GM19351 (cell line): ENCODE results near the gene SLBP.
"Not testable (repeated sequence)": the region's sequence is repeated elsewhere in the genome, so short reads cannot be mapped to it uniquely, and the experiment has no call there.

ENCODE experiments used
- ATAC-seq: cut with Tn5 transposase; IDR thresholded peaks from one replicate; pipeline ENCODE4 v1.9.1; 2021; ENCODE audit warnings: mild to moderate bottlenecking, moderate library complexity; ENCODE audit not compliant: unreplicated experiment

Gene SLBP

DNA sequence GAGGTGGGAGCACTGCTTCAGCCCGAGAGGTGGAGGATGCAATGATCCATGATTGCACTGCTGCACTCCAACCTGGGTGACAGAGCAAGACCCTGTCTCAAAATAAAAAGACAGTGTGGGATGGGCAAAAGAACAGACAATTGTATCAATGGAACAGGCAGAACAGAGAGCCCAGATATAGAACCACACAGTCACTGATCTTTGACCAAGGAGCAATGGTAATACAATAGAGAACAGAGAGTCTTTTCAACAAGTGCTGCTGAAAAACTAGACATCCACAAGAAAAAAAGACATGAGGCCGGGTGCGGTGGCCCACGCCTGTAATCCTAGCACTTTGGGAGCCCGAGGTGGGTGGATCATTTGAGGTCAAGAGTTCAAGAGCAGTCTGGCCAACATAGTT, 33.9 kb downstream of the SLBP start:
- ATAC-seq = no peak

DNA sequence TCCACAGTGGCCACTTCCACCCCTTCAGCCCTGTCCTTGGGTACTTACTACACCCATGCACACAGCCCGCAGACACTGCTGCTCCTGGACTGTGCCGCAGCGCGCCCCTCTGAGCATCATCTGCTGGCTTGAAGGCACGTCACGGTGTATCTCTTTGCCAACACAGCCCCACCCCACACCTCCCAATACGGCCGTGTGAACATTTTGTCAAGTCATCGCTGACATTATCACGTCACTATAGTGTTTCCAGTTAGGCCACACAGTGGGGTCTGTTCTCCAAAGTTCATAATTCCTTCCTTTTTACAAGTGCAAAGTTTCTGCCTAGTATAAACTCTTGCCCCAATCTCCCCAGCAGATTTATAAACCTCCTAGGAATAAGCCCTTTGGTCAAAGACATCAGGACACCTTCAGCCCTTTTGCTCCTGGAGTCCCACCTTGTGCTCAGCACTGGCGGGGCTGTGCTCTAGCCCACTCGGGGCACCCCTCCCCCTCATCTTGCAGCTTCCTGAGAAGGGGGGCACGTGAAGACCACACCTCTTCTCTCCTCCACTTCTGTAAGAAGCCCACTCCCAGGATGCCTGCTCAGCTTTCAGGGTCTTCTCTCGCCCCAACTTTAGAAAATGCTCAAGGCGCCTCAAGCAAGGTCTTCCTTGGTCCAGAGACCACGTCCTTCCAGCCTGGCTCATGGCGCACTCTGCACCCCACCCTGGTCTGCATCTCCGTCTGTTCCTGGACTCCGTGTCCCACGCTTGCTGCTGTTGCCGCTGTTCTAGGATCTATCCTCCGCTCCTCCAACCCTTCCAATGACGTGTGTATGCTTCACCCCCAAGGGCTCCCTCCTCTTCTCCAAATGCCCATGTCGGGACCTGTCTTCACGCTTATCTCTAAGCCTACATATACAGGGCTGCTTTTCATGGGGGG, 35.3 kb downstream of the SLBP start:
- no peak for ATAC-seq

DNA sequence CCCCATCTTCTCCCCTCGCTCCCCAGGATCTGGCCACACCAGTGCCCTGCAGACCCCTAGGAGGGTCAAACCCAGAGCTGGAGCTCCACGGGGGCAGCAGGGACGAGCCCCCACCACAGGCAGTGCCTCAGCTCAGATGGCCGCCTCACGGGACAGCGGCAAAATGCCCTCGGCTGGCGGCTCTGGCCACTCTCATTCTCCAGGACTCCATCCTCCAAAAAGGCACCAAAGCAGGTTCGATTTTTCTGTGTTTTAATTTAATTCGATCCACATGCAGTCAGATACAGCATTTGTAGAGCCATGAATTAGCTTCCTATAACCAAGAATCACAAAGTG, 36.3 kb downstream of the SLBP start:
- ATAC-seq = no peak

DNA sequence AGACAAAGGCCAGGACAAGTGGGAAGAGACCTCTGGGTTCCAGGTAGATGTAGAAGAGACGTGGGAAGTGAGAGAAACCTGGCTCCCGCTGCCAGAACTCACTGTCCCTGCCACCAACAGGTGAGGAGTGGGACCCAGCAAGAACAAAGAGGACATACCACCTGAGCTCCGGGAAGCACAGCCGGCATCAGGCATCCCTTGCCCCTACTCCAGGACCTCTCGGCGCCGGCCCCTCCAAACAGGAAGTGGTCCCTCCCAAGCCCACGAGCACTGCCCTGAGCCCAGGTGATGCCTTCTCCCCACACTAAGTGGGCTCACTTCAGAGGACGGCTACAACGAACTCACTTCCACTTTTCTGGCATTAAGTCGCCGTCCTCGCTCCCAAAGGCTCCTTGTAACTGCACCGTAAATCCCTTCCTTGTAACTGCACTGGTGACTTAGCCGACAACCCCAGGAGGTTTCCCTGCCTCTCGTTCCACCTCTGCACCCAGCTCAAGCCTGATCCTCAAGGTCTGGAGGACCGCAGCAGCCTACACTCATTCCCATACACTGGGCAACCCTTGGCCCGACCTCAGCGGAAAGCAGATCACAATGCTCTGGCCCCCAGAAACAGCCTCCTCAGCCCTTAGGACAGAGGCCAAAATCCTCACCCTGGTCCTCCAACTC, 36.9 kb downstream of the SLBP start:
- no peak for ATAC-seq

DNA sequence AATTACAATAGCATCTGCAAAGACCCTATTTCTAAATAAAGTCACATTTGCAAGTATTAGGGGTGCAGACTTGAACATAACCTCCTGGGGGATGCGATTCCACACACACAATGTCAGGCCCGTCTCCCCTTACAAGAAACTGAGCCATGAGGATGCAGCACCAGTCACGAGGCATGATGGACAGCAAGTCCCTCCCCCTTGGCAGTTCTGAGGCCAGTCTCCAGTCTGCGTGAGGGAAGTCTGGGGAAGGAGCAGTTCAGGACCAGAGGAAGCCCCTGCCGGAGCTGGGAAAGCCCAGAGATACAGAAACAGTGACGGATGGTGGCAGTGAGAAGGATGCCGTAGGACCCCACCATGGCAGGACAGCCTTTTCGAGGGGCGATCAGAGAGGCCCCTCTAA, 37.4 kb downstream of the SLBP start:
- ATAC-seq = no peak

DNA sequence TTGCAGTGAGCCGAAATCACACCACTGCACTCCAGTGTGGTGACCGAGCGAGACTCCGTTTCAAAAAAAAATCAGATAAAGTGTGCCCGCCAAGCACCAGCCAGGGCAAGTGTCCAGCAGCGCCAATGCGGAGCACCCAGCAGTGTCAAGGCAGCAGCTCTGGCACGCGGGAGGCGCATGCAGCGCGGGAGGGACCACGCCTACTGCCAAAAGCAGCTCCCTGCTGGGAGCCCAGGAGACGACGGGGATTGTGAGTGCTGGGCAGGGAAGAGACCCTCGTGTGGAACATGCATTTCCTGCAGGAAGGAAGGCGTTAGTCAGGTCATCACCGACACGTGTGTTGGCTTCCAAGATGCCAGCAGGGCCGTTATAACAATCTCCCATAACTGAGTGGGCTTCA, 38.4 kb downstream of the SLBP start:
- no peak for ATAC-seq

DNA sequence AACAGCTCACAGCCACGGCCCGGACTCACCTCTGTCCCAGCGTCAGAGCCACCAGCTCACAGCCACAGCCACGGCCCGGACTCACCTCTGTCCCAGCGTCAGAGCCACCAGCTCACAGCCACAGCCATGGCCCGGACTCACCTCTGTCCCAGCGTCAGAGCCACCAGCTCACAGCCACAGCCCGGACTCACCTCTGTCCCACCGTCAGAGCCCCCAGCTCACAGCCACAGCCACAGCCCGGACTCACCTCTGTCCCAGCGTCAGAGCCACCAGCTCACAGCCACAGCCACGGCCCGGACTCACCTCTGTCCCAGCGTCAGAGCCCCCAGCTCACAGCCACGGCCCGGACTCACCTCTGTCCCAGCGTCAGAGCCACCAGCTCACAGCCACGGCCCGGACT, 41.1 kb downstream of the SLBP start:
- not testable (repeated sequence) for ATAC-seq

DNA sequence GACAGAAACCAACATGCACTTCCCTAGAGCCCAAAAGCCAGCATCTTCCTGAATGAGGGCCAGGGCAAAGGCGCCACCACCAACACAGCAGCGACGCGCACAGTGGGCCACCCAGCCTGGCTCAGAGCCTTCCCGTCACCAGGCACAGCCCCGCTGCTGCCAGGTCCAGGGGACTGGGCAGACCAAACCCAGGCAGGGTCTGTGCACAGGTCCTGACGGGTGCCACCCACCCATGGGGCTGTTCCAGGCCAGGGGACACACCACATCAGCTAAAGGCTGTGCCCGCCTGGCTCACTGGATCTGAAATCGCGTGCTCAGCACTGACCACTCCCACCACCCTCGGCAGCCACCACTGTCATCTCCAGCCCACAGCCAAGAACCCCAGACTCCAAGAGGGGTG, 41.8 kb downstream of the SLBP start:
- ATAC-seq = no peak

DNA sequence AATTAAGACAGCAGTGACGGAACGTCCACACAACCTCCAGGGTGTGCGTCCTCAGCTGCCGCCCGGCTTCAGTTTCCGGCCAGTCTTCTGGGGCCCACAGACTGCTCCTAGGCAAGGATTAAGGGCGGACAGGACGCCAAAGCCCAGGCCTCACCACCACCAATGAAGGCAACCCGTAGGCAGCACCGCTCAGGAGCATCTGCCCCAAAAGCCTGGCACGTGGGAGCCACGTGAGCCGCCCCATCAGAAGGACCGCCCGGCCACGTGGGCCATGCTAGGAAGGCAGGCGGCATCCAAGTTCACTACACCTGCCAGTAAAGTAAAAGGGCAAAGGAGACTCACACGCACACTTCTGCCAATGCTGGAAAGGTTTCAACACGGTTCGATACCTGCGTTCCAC, 42.3 kb downstream of the SLBP start:
- ATAC-seq = no peak

DNA sequence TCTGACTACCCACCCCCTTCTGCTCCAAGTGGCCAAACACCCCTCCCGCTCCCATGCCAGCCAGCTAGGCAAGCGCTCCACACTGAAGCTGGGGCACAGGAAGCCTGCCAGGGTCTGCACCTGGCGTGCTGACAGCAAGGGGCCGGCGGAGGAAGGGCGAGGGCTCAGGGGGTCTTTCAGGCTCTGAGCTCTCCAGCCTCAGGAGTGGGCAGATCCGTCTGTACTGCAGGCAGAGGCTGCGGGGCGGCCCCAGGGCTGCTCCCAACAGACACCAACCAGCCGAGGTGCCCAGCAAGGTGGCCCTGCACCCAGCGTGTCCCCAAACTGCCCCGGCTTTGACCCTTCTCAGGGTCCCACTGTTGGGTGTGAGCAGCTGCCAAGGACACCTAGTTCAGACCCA, 42.8 kb downstream of the SLBP start:
- no peak for ATAC-seq

DNA sequence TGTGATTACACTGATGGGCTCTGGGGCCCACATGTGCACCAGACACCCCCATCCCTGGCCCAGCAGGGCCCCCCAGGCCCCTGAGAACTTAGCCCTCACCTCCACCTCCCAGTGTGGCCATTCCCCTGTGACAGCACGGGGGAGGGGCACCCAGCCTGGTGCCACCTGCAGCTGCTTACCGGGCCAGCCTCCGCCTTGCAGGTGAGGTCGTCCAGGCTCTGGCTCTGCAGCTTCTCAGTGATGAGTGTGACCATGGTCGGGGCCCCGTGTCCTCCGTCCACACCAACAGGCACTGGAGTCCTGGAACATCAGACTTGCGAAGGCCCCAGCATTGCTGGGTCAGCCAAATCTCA, 43.7 kb downstream of the SLBP start:
- no peak for ATAC-seq

DNA sequence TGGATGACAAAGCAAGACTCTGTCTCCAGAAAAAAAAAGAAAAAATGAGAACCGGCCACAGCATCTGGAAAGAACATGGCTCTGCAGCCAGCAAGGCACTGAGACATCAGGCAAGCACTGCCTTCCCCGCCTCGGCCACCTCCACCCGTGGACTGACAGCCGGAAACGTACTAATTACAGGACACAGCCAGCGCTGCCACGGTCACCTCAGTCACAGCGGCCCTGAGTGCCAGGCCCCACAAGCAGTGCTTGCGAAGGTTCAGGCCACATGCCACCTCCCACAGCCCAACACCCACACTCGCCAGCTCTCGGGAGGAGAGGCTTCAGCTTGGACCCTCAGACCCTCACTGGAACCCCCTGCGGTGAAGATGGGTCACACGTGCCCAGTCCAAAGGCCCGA, 44.8 kb downstream of the SLBP start:
- ATAC-seq = no peak

DNA sequence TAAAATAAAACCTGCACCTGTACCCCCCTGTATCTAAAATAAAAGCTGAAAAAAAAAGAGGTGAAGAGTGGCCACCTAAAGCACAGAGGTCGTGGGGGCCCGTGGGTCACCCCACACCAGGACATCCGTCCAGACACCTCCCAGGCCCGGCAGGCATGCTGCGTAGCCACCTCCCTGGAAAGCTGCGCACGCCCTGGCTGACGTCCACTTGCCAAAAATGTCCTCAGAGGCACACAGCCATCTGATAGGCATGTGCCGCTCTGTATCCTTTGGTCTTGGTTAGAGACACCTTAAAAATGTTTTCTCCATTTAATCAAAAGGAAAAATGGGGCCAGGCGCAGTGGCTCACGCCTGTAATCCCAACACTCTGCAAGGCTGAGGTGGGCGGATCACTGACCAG, 45.7 kb downstream of the SLBP start:
- ATAC-seq = no peak

DNA sequence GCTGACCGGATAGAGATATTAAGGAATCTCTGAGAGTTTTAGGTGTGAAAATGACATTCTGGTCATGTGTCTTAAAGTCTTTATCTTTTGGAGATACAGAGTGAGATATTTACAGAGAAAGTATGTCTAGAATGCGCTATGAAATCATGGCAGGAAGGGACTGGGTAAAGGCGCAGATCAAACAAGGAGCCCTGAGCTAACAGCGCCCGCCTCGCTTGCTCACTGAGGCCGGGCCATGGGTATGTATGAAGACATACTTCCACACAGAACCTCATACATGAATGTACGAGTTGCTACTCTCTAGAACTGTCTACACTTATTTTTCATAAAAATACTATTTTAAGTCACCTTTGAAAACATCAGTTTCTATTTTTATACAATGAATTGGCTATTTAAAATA, 48.0 kb downstream of the SLBP start:
- ATAC-seq = no peak

DNA sequence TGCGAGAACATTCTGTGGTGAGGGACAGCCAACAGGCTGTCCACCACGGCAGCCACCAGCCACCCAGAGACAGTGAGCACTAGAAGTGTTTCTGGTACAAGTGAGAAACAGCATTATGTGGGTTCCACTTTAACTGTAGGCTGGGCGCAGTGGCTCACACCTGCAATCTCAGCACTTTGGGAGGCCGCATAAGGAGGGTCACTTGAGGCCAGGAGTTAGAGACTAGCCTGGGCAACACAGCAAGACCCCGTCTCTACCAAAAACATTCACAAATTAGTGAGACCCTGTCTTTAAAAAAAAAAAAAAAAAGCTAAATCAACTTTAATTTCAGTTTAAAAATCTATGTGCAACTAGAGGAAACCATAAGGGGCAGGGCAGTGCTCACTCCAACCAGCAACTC, 48.6 kb downstream of the SLBP start:
- ATAC-seq = no peak

DNA sequence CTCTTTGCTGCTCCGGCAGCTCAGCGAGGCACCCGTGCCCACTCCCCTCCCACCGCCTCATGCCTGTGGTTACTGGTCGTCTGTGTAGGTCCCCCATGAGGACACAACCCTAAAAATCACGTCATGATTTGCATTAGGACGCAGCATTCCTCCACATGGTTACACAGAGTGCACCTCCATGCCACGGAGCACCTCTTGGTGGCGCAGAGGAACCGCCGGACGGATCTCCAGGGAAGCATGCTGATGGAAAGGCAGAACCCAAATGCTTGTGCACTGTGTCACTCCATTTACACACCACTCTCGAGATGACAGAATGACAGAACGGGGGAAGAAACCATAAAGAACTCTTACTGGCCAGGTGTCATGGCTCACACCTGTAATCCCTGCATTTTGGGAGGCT, 50.4 kb downstream of the SLBP start:
- no peak for ATAC-seq

DNA sequence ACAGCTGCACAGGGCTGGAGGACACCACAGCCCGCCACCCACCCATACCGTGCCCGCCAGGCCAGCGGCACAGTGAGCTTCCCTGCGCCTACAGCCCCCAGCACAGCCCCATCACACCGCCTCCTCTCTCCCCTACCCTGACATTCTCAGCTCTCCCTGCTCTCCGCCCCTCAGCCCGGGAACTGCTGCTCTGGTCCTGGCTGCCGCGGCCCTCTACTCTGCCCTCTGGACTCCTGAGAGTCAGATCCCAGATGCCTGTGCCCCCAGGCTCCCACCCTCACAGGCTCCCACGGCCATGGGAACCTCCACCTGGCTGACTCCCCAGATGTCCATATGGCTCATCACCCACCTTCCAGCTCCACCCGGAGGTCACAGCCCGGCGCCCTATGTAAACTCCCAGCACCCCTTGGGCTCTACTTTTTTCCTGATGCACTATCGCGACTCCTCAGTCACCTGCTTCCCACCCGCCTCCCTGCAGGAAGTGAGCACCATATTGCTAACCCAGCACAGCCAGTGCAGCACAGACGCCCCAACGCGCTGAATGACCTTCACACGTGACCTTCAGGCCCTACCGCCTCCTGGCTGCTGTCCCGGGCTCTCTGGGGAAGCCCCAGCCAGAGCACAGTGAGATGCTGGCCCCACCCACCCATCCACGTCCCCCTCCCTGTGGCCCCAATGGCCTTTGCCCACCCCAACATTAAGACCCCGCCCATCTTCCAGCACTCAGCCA, 51.0 kb downstream of the SLBP start:
- ATAC-seq = no peak

DNA sequence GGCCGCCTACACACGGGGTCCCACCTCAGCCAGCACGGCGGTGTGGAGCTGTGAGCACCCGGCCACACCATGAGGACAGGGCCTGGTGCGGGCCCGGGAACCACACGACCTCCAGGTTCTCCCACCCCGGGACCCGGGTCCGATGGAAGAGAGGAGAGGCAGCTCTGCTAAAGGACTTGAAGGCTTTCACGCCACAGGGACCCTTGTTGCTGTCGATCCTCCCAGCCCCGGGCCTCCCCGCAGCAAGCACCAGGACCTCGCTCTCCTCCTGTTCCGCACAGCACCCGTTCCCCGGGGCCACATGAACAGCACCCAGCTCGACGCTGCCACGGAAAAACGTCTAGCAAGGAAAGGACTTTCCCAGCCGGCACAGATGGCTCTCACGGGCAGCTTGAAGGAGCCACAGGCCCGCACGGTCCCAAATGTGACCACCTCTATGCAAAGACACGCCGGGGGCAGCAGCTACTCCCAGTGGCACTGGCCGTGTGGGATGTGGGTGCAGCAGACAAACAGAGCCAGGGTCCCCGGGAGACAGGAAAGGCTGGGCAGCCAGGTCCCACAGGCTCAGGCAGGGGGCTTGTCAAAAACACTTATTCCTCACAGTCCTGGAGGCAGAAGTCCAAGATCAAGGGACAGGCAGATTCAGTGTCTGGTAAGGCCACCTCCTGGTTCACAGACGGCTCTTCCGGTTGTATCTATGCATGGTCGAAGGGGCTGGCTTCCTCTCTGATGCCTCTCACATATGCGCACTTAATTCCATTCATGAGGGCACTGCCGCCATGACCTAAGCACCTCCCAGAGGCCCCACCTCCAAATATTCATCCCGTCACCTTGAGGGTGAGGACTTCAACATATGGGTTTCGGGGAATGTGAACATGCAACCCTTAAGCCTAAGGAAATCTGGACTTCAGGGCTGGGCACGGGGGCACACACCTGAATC, 52.7 kb downstream of the SLBP start:
- ATAC-seq = no peak

DNA sequence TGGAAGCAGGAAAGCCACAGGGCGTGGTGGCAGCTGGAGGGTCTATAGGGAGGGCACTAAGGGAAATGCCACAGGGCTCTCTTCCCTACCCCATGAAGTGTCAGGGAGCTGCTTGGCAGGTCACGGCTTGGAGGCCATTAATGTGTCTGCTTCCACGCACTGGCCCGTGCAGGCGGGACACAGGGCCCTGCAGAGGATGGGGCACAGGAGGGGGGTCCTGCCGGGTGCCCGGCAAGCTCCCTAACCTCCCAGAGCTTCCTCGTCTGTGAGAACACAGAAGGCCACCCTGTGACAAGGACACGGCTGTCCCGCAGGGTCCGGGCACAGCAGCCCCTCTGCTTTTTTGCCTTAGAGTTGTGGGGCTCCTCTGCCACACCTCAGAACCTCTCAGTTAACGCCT, 53.5 kb downstream of the SLBP start:
- no peak for ATAC-seq

DNA sequence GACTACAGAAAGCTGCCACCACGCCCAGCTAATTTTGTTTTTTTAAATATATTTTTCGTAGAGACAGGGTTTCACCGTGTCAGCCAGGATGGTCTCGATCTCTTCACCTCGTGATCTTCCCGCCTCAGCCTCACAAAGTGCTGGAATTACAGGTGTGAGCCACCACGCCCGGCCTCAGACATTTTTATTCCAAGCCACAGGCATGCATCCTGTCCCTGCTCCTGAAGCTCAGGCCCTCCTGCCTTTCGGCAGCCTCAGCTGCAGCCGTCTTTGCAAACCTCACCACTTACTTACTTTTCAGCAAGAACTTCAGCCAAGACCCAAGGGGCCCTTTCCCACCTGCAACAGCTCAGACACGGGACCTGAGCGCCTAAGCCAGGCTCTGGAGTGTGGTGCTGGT, 54.0 kb downstream of the SLBP start:
- ATAC-seq = no peak

DNA sequence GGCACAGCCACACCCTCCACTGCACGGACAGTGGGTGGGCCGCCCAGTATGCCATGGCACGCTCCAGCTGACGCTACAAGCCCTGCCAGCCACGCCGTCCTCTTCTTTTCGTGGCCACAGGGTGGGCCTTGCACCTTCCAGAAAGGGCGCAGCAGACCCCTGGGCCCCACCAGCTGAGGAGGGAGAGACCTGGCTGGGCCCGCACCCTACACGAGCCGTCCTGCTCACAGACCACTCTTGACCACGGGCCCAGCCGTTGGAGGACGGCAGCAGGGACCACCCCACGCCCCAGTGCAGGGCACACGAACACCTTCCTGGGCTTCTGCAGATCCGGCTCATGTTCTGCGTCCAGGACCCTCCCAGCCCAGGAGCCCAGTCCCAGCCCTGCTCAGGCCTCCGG, 55.1 kb downstream of the SLBP start:
- ATAC-seq = no peak
